ENCODE measurements around the gene SCARB1.

SCARB1 gene

GRCh38 chr12:124864326-124864752, 675 bp upstream of the SCARB1 start:
- H2AFZ ChIP-seq (ENCODE audit: low read length), result peak overlapping the region; percentile 47; the same call in 1 of the 2 replicates

DNA sequence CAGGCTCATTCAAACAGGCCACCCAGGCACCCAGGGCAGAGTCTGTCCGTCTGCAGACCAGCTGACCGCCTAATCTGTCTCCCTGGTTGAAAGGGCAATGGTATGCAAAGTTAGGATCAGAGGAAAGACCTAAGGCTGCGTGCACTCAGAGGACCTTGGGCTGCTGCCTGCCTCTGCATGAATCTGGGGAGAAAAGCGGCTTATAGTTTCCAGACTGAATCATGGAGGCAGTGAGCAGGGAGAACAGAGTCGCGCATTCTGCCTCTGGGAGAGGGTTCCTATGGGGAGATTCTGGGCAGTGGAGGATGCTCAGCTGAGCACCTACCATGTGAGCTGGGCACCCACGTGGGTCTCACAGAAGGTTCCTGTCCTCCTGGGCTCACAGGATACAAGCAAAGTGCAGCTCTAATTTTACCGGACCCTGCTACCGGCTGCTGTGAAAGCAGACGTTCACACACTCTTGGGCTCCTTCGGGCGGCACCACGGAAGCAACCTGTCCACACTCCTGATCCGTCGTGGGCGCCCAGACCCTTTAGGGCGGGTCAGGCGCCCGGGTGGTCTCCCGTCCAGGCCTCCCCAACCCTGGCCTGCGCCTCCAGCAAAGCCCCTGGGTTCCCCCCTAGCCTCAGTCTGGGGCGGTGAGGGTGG, 772 bp downstream of the SCARB1 start:
- Histone ChIP-seq H3K4me2 (ENCODE audit: low read length) (peak overlapping the region; percentile 85), H4K20me1 (ENCODE audit: insufficient read depth, low read length) (no peaks in the 10 kb centered on the region), H3K27me3 (ENCODE audit: insufficient read depth, low read length) (0 out of 2 replicates have a peak, but pooled peaks cover 9% of the 10 kb centered on the region), H3K27ac (ENCODE audit: low read depth, low read length, poor library complexity, severe bottlenecking) (no peak overlapping the region), H2AFZ (ENCODE audit: low read length) (no peak overlapping the region), H3K79me2 (ENCODE audit: insufficient read depth, low read length) (no peaks in the 10 kb centered on the region), H3K9me3 (ENCODE audit: low read length) (no peaks in the 10 kb centered on the region), H3K9ac (ENCODE audit: low read length) (peak overlapping the region; percentile 63), H3K9me2 (ENCODE audit: low read depth, low read length) (no peaks in the 10 kb centered on the region), H3K4me3 (ENCODE audit: low read depth, low read length, poor library complexity, severe bottlenecking) (peak overlapping the region; percentile 67), H3K4me1 (ENCODE audit: insufficient read depth, low read length, severe bottlenecking) (peaks cover 16% of the 10 kb centered on the region), H3K36me3 (ENCODE audit: insufficient read depth, low read length) (no peaks in the 10 kb centered on the region), H3F3A (ENCODE audit: insufficient read depth, low read length) (no peaks in the 10 kb centered on the region)
- TF ChIP-seq EZH2 (IDR thresholded peaks at IDR 0.05; ENCODE audit: borderline replicate concordance, low read length), result no peak
- TF ChIP-seq CTCF (IDR thresholded peaks at IDR 0.05; ENCODE audit: low read length), result no peak

More at GRCh38 chr12:124864326-124864752, 675 bp upstream of the SCARB1 start:
- TF ChIP-seq CTCF (IDR thresholded peaks at IDR 0.05; ENCODE audit: low read length) (no peak), EZH2 (IDR thresholded peaks at IDR 0.05; ENCODE audit: borderline replicate concordance, low read length) (no peak)
- peak overlapping the region; percentile 67 for H3K4me3 ChIP-seq (ENCODE audit: low read depth, low read length, poor library complexity, severe bottlenecking)
- peaks cover 22% of the 10 kb centered on the region for H3K4me1 ChIP-seq (ENCODE audit: insufficient read depth, low read length, severe bottlenecking)
- no peaks in the 10 kb centered on the region for H3K79me2 ChIP-seq (ENCODE audit: insufficient read depth, low read length)
- no peak overlapping the region for H3K27ac ChIP-seq (ENCODE audit: low read depth, low read length, poor library complexity, severe bottlenecking)
- no peaks in the 10 kb centered on the region for H3K9me3 ChIP-seq (ENCODE audit: low read length)
- H3K9ac ChIP-seq (ENCODE audit: low read length), result peak overlapping the region; percentile 32; the same call in 1 of the 2 replicates
- 0 out of 2 replicates have a peak, but pooled peaks cover 5% of the 10 kb centered on the region for H3K27me3 ChIP-seq (ENCODE audit: insufficient read depth, low read length)
- H3K9me2 ChIP-seq (ENCODE audit: low read depth, low read length), result no peaks in the 10 kb centered on the region
- H4K20me1 ChIP-seq (ENCODE audit: insufficient read depth, low read length), result no peaks in the 10 kb centered on the region
- H3K4me2 ChIP-seq (ENCODE audit: low read length), result peak overlapping the region; percentile 85
- H3K36me3 ChIP-seq (ENCODE audit: insufficient read depth, low read length), result no peaks in the 10 kb centered on the region
- H3F3A ChIP-seq (ENCODE audit: insufficient read depth, low read length), result no peaks in the 10 kb centered on the region

DNA sequence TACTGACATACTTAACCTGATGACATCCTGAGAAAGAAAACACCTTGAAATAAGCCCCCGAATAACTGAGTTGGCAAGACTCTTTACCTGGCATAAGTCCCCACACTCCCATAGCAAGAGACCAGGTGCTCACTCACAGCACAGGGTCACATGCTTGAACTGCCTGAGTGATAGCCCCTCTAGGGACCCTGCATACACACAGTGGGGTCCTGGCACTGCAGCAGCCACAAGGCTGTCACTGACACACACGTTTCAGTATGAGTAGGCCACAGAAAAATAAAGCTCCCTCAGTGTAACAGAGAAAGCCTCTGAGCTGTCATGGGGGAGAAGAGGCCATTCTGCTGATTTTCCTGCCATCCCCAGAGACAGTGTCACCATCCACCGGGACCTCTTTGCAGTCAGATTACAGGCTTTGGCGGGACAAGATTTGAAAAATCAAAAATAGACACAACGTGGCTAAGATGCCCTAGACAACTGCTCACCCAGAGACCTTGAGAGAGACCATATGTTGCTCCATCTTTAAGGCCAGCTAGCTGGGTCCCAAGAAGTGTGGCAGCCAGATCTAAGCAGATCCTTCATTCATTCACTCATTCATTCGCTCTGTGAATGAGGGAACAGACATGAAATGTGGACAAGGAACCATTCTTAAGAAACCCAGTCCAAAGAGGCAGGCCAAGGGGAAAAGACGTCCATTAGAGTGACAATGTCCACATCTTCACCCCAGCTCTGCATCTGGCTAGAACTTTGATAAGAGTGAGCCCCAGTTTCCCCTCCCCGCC, 1.6 kb downstream of the SCARB1 start:
- TF ChIP-seq EZH2 (IDR thresholded peaks at IDR 0.05; ENCODE audit: borderline replicate concordance, low read length) (no peak), CTCF (IDR thresholded peaks at IDR 0.05; ENCODE audit: low read length) (no peak)
- H3K9me3 ChIP-seq (ENCODE audit: low read length), result no peaks in the 10 kb centered on the region
- H2AFZ ChIP-seq (ENCODE audit: low read length), result no peak overlapping the region
- H4K20me1 ChIP-seq (ENCODE audit: insufficient read depth, low read length), result no peaks in the 10 kb centered on the region
- H3K4me2 ChIP-seq (ENCODE audit: low read length), result peak overlapping the region; percentile 85; the same call in 1 of the 2 replicates
- H3K9ac ChIP-seq (ENCODE audit: low read length), result no peak overlapping the region
- 0 out of 2 replicates have a peak, but pooled peaks cover 9% of the 10 kb centered on the region for H3K27me3 ChIP-seq (ENCODE audit: insufficient read depth, low read length)
- no peaks in the 10 kb centered on the region for H3K79me2 ChIP-seq (ENCODE audit: insufficient read depth, low read length)
- H3K4me3 ChIP-seq (ENCODE audit: low read depth, low read length, poor library complexity, severe bottlenecking), result no peak overlapping the region
- H3F3A ChIP-seq (ENCODE audit: insufficient read depth, low read length), result no peaks in the 10 kb centered on the region
- no peak overlapping the region for H3K27ac ChIP-seq (ENCODE audit: low read depth, low read length, poor library complexity, severe bottlenecking)
- H3K9me2 ChIP-seq (ENCODE audit: low read depth, low read length), result no peaks in the 10 kb centered on the region
- H3K36me3 ChIP-seq (ENCODE audit: insufficient read depth, low read length), result no peaks in the 10 kb centered on the region
- peaks cover 16% of the 10 kb centered on the region for H3K4me1 ChIP-seq (ENCODE audit: insufficient read depth, low read length, severe bottlenecking)
